GM19468 (cell line): Measurements from ENCODE around the gene PSMD9.
"Not testable (repeated sequence)": the region's sequence is repeated elsewhere in the genome, so short reads cannot be mapped to it uniquely, and the experiment has no call there.

Experiments
- ATAC-seq: cut with Tn5 transposase; IDR thresholded peaks from one replicate; pipeline ENCODE4 v1.9.1; 2021; ENCODE audit warnings: mild to moderate bottlenecking, moderate library complexity, moderate number of reproducible peaks; ENCODE audit not compliant: unreplicated experiment; ENCODE audit errors: extremely low read depth

Gene PSMD9, protein sequence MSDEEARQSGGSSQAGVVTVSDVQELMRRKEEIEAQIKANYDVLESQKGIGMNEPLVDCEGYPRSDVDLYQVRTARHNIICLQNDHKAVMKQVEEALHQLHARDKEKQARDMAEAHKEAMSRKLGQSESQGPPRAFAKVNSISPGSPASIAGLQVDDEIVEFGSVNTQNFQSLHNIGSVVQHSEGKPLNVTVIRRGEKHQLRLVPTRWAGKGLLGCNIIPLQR

DNA sequence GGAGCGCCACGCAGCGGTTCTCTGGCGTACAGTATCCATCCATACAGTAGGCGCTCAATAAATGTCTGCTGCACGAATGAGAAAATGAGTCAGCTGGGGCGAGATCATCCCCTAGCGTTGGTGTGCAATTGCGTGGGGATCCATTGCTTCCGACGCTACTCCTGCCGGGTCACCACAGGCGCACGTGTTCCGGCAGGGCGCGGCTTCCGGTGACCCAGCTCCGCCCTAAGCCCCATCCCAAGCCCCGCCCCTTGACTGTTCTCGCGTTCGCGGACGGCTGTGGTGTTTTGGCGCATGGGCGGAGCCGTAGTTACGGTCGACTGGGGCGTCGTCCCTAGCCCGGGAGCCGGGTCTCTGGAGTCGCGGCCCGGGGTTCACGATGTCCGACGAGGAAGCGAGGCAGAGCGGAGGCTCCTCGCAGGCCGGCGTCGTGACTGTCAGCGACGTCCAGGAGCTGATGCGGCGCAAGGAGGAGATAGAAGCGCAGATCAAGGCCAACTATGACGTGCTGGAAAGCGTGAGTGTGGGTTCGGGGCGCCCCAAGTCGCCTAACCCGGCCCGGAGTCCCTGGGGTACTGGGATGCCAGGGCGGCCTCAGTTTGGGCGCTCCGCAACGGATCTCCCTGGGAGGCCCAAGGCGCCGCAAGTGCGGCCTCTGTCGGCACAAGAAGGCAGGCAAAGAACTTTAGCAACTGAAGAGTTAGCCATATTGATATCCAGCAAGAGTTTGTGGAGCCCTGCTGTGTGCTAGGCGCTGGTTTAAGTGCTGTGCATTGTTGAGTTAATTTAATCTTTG is at the start of gene PSMD9:
PSMD9 (plus strand) TSS at position 313 of the 796 bp plus-strand sequence; CDS start at position 380, 67 bp downstream.
- peak; percentile 74 for ATAC-seq

- ATAC-seq, result no peak
These were observed 49.2 kb upstream of the PSMD9 start for GRCh38 chr12:121839106-121839992.

DNA sequence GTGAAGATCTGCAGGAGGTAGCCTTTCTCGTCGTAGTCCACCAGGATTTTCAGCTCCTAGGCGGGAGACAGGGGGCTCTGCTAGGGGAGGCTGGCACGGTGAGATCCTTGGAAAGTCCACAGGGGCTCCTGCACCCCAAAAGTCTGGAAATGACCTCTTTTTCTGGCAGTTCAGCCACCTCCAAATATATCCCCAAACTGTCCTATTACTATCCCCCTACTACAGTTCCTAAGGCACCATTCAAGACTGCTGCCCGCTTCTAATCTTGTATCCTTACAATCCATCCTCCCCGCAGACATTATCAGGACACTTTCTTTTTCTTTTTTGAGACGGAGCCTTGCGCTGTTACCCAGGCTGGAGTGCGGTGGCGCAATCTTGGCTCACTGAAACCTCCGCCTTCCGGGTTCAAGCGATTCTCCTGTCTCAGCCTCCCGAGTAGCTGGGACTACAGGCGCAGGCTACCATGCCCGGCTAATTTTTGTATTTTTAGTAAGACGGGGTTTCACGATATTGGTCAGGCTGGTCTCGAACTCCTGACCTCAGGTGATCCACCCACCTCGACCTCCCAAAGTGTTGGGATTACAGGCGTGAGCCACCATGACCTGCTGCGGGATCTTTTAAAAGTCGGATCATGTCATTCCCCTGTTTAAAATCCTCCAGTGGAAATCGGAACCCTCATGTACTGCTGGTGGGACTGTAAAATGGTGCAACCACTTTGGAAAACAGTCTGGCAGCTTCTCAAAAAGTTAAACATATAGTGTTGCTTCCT is 48.4 kb upstream of the PSMD9 start:
- no peak for ATAC-seq

GRCh38 chr12:121843236-121843982 is 45.2 kb upstream of the PSMD9 start:
- ATAC-seq, result no peak

DNA sequence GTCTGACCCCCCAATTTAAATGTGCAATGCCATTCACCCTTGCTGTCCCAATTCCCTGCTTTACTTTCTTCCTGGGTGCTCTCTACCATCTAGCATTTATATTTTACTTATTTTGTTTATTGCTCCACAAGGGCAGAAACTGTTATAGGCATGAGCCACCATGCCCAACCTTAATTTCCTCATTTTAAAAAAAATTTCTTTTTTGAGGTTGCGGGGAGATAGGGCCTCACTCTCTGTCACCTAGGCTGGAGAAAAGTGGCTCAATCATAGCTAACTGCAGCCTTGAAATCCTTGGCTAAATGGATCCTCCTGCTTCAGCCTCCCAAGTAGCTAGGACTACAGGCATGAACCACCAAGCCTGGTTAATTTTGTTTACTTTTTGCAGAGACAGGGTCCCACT is 42.9 kb upstream of the PSMD9 start:
- ATAC-seq, result no peak

DNA sequence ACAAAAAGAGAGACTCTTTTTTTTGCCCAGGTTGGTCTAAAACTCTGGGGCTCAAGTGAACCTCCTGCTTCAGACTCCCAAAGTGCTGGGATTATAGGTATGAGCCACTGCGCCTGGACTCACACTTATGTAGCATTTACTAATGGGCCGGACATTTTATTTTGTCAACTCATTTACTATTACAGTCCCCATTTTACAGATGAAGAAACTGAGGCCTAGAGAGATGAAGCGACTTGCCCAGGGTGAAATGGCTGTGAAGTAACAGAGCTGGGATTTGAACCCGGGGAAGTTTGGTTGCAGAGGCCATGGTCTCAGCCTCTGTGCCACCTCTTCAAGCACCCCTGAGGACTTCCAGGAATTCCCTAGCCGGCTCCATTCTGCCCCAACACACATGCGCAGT is 39.4 kb upstream of the PSMD9 start:
- ATAC-seq, result no peak

DNA sequence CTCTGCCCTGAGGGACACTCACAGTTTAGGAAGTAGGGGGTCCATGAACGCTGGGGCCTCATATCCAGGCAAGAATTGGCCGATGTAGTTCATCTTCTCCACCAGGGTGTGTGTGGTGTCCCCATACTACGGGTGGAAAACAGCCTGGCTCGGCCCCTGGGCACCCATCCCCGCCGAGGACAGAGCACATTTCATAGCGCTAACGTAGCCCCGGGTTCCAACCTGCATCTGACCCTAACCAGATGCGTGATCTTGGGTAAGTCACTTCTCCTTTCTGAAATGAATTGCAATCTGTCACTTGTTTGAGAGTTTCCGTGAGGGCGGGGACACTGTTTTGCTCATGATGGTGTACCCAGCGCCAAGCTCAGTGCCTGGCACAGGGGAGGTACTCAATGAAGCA is 38.9 kb upstream of the PSMD9 start:
- no peak for ATAC-seq

DNA sequence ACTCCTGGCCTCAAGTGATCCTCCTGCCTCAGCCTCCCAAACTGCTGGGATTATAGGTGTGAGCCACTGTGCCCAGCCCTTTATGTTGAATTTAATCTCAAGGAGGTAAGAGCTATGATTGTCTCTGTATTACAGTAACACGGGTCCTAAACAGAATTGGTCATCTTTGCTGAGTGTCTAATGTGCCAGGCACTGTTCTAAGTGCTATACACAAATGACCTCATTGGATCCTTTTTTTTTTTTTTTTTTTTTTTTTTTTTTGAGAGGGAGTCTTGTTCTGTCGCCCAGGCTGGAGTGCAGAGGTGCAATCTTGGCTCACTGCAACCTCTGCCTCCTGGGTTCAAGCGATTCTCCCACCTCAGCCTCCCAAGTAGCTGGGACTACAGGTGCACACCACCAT is 36.2 kb upstream of the PSMD9 start:
- not testable (repeated sequence) for ATAC-seq

DNA sequence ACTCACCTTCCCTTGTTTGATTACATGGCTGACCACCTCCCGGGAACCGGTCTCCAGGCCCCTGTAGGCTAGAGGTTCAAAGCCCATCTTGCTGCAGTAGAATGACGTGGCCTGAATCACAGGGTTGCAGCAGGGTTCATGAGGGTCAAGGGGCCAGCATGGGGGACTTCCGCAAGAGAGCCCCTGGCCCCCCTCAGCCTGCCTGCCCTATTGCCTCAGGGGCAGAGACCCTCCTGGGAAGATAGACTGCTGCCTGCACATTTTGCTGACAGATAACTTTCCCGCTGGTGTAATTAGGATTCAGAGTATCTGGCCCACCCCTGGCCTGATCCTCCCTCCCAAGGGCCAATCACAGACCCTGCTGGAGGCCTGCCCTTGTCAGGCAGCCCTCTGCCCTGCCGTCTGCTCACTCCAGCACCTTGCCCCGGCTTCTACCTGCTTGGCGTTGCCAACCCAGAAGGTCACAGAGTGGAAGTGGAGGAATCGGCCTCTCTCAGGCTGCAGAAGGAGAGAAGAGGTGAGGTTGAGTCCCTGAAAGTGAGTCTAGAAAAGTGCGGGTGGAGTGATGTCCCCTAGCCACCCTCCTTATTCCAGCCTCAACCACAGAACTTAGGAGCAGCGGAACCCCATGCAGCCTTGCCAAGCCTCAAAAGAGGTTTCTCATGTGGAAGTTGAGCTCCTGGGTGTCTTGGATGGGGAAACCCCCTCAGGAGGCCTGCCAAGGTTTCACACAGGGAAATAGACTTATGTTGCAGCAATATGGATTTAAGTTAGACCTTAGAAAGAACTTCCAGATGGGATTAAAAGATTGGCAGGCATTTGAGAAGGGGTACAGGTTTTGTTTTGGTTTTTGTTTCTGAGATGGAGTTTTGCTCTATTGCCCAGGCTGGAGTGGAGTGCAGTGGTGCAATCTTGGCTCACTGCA is 31.0 kb upstream of the PSMD9 start:
- no peak for ATAC-seq

DNA sequence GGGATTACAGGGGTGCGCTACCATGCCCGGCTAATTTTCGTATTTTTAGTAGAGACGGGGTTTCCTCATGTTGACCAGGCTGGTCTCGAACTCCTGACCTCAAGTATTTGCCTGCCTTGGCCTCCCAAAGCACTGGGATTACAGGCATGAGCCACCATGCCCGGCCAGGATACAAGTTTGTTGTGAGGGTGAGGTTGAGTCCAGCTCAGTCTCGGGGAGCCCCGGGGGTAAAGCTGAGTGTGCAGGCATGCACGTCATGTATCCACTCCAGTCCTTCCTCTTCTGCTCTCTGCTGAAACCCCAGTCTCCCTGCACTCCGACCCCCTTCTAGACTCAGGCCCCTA is 30.3 kb upstream of the PSMD9 start:
- no peak for ATAC-seq

GRCh38 chr12:121858662-121859572 is 29.7 kb upstream of the PSMD9 start, which contains the start of gene HPD:
Gene HPD, minus strand, starts transcription at chr12:121858859. Its CDS starts 36 bp downstream, at chr12:121858823.
- ATAC-seq, result no peak

DNA sequence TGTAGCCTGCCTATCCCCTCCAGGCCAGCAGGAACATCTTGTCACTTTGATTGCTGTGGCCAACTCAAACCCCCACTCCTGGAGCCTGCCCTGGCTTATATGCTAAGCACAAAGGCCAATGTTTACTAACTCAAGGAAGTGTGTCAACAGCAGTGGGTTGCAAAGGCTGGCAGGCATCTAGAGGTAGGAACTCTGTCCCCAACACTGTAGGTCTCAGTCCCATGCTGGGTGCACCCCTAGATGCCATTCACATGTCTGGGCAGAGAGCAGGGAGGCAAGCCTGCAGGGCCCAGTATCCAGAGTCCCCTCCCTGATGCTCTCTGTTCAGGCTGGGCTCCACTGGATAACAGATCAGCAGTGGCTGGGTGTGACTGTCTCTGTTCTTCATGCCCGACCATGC is 28.3 kb upstream of the PSMD9 start:
- no peak for ATAC-seq

GRCh38 chr12:121860699-121861098 is 27.9 kb upstream of the PSMD9 start:
- not testable (repeated sequence) for ATAC-seq

- no peak for ATAC-seq
These were observed 26.8 kb upstream of the PSMD9 start for GRCh38 chr12:121861636-121862254.

- no peak for ATAC-seq
These were observed 22.3 kb upstream of the PSMD9 start for GRCh38 chr12:121866331-121866730.

DNA sequence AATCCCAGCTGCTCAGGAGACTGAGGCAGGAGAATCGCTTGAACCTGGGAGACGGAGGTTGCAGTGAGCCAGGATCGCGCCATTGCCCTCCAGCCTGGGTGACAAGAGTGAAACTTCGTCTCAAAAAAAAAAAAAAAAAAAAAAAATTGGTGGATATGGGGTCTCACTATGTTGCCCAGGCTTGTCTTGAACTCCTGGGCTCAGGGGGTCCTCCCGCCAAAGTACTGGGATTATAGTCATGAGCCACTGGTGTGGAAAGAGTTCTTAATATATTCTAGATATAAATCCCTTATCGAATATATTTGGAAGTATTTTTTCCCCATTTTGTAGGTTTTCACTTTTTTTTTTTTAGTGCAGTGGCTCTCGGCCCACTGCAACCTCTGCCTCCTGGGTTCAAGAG is 19.4 kb upstream of the PSMD9 start:
- not testable (repeated sequence) for ATAC-seq

- ATAC-seq, result no peak
These were observed 17.1 kb upstream of the PSMD9 start for GRCh38 chr12:121871467-121871866.
